ENCODE measurements around the gene SYTL1. TPM values are rescaled to one million over a fixed set of nuclear protein-coding genes. Genes with fewer than 3 reads are reported as not detected.

The SYTL1 gene
- polyA plus RNA-seq, 1 donor from 2014 or later = not detected

GRCh38 chr1:27353166-27353565, 11.3 kb downstream of the SYTL1 start:
- no peak overlapping the region for H3K4me2 ChIP-seq (ENCODE audit: low read length)
- H3K4me3 ChIP-seq (ENCODE audit: low read length) = no peak overlapping the region
- H3K9ac ChIP-seq (ENCODE audit: low read length) = no peak overlapping the region
- H3K27me3 ChIP-seq (ENCODE audit: insufficient read depth, low read depth, low read length) = peaks cover 31% of the 10 kb centered on the region
- no peak overlapping the region for H2AFZ ChIP-seq (ENCODE audit: low read depth, low read length)
- no peaks in the 10 kb centered on the region for H3K36me3 ChIP-seq (ENCODE audit: insufficient read depth, low read length)
- H3K9me2 ChIP-seq (ENCODE audit: insufficient read depth, low read length) = no peaks in the 10 kb centered on the region
- H3K9me3 ChIP-seq (ENCODE audit: low read length) = no peaks in the 10 kb centered on the region
- TF ChIP-seq EZH2 (IDR thresholded peaks at IDR 0.05; ENCODE audit: borderline replicate concordance, insufficient read depth, low read length, poor library complexity, severe bottlenecking) = no peak
- H3K79me2 ChIP-seq (replicated peaks; ENCODE audit: insufficient read depth, low read length) = no peaks in the 10 kb centered on the region
- H4K20me1 ChIP-seq (ENCODE audit: insufficient read depth) = no peaks in the 10 kb centered on the region
- H3F3A ChIP-seq (ENCODE audit: insufficient read depth, low read length, poor library complexity, severe bottlenecking) = no peaks in the 10 kb centered on the region
- no peak overlapping the region for H3K27ac ChIP-seq (ENCODE audit: low read length)

GRCh38 chr1:27353629-27354028, 11.8 kb downstream of the SYTL1 start:
- H3F3A ChIP-seq (ENCODE audit: insufficient read depth, low read length, poor library complexity, severe bottlenecking) = no peaks in the 10 kb centered on the region
- no peaks in the 10 kb centered on the region for H4K20me1 ChIP-seq (ENCODE audit: insufficient read depth)
- H3K27me3 ChIP-seq (ENCODE audit: insufficient read depth, low read depth, low read length) = peaks cover 31% of the 10 kb centered on the region
- H2AFZ ChIP-seq (ENCODE audit: low read depth, low read length) = no peak overlapping the region
- no peak overlapping the region for H3K4me2 ChIP-seq (ENCODE audit: low read length)
- H3K9me2 ChIP-seq (ENCODE audit: insufficient read depth, low read length) = no peaks in the 10 kb centered on the region
- H3K27ac ChIP-seq (ENCODE audit: low read length) = no peak overlapping the region
- H3K36me3 ChIP-seq (ENCODE audit: insufficient read depth, low read length) = no peaks in the 10 kb centered on the region
- no peak overlapping the region for H3K4me3 ChIP-seq (ENCODE audit: low read length)
- H3K79me2 ChIP-seq (replicated peaks; ENCODE audit: insufficient read depth, low read length) = no peaks in the 10 kb centered on the region
- no peaks in the 10 kb centered on the region for H3K9me3 ChIP-seq (ENCODE audit: low read length)
- TF ChIP-seq REST (IDR thresholded peaks at IDR 0.05; ENCODE audit: borderline replicate concordance) (no peak), EZH2 (IDR thresholded peaks at IDR 0.05; ENCODE audit: borderline replicate concordance, insufficient read depth, low read length, poor library complexity, severe bottlenecking) (no peak), POLR2AphosphoS5 (IDR thresholded peaks at IDR 0.05) (no peak), MXI1 (conservative IDR thresholded peaks at IDR 0.05; ENCODE audit: poor library complexity, severe bottlenecking) (no peak), RAD21 (conservative IDR thresholded peaks at IDR 0.05) (no peak), CTCF (IDR thresholded peaks at IDR 0.05; ENCODE audit: poor library complexity, severe bottlenecking) (no peak), TAF1 (IDR thresholded peaks at IDR 0.05; ENCODE audit: low read depth) (no peak), EP300 (conservative IDR thresholded peaks at IDR 0.05; ENCODE audit: poor library complexity, severe bottlenecking) (no peak), SMC3 (conservative IDR thresholded peaks at IDR 0.05; ENCODE audit: poor library complexity) (no peak)
- H3K9ac ChIP-seq (ENCODE audit: low read length) = no peak overlapping the region

GRCh38 chr1:27355683-27356082, 13.9 kb downstream of the SYTL1 start:
- Histone ChIP-seq H3K9me3 (ENCODE audit: low read length) (no peaks in the 10 kb centered on the region), H3F3A (ENCODE audit: insufficient read depth, low read length, poor library complexity, severe bottlenecking) (no peaks in the 10 kb centered on the region), H4K20me1 (ENCODE audit: insufficient read depth) (no peaks in the 10 kb centered on the region), H3K4me2 (ENCODE audit: low read length) (no peak overlapping the region), H3K36me3 (ENCODE audit: insufficient read depth, low read length) (no peaks in the 10 kb centered on the region), H3K9me2 (ENCODE audit: insufficient read depth, low read length) (no peaks in the 10 kb centered on the region), H3K27ac (ENCODE audit: low read length) (no peak overlapping the region), H3K79me2 (replicated peaks; ENCODE audit: insufficient read depth, low read length) (no peaks in the 10 kb centered on the region), H3K27me3 (ENCODE audit: insufficient read depth, low read depth, low read length) (peaks cover 29% of the 10 kb centered on the region), H2AFZ (ENCODE audit: low read depth, low read length) (no peak overlapping the region), H3K4me3 (ENCODE audit: low read length) (no peak overlapping the region), H3K9ac (ENCODE audit: low read length) (no peak overlapping the region)
- no peak for TF ChIP-seq POLR2AphosphoS5 (IDR thresholded peaks at IDR 0.05)
- no peak for TF ChIP-seq RAD21 (conservative IDR thresholded peaks at IDR 0.05)
- TF ChIP-seq MXI1 (conservative IDR thresholded peaks at IDR 0.05; ENCODE audit: poor library complexity, severe bottlenecking) = no peak
- no peak for TF ChIP-seq TAF1 (IDR thresholded peaks at IDR 0.05; ENCODE audit: low read depth)
- TF ChIP-seq EP300 (conservative IDR thresholded peaks at IDR 0.05; ENCODE audit: poor library complexity, severe bottlenecking) = no peak
- TF ChIP-seq SMC3 (conservative IDR thresholded peaks at IDR 0.05; ENCODE audit: poor library complexity) = no peak
- no peak for TF ChIP-seq CTCF (IDR thresholded peaks at IDR 0.05; ENCODE audit: poor library complexity, severe bottlenecking)
- TF ChIP-seq EZH2 (IDR thresholded peaks at IDR 0.05; ENCODE audit: borderline replicate concordance, insufficient read depth, low read length, poor library complexity, severe bottlenecking) = no peak
- no peak for TF ChIP-seq REST (IDR thresholded peaks at IDR 0.05; ENCODE audit: borderline replicate concordance)

All from neural cell (in vitro differentiated cells).